Measurements from ENCODE around the gene C2orf66. TPM values are rescaled to one million over a fixed set of nuclear protein-coding genes. Genes with fewer than 3 reads are reported as not detected.

The C2orf66 gene
- not detected for total RNA-seq

DNA sequence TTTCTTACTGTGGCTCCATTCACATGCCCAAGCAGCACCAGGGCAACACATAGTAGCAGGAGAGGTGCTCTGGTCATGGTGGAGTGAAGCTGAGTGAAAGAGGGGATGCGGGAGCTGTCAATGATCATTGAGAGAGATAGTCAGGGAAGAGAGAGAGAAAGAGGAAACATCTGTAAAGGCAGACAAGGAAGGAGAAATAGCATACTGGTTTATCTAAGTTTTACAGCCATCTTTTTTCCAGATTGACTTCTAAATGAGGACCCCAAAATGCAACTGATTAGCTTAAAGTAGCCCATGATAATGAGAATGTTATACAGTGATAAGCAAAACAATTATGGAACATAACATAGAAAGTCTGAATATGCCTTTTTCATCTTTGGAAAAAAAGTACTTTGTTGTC is at the start of gene C2orf66:
C2orf66 (minus strand) TSS at position 96 of the 400 bp plus-strand sequence; CDS start at position 77, 19 bp downstream.
- no peak within 1 kb of the TSS for H3K4me3 ChIP-seq
- no peaks in the 10 kb centered on the region for H3K4me1 ChIP-seq
- in situ Hi-C loops (cut with MboI; ENCODE audit: low pct_ligation_motif_present in 1 of 4, low pct_unique_long_range_greater_than_20kb in 1 of 4, low sequenced_read_pairs in 3 of 4), result no loop called here
- 71 to 93% methylated on average over 1 of the region's 1 CpG for WGBS, 2 donors (ENCODE audit: low coverage in 1 of 2)
- TF ChIP-seq POLR2AphosphoS5 (IDR thresholded peaks at IDR 0.05) (no peak), EP300 (IDR thresholded peaks at IDR 0.05; ENCODE audit: low read depth) (no peak), POLR2A (IDR thresholded peaks at IDR 0.05) (no peak)
- TF ChIP-seq, protein P1, sequence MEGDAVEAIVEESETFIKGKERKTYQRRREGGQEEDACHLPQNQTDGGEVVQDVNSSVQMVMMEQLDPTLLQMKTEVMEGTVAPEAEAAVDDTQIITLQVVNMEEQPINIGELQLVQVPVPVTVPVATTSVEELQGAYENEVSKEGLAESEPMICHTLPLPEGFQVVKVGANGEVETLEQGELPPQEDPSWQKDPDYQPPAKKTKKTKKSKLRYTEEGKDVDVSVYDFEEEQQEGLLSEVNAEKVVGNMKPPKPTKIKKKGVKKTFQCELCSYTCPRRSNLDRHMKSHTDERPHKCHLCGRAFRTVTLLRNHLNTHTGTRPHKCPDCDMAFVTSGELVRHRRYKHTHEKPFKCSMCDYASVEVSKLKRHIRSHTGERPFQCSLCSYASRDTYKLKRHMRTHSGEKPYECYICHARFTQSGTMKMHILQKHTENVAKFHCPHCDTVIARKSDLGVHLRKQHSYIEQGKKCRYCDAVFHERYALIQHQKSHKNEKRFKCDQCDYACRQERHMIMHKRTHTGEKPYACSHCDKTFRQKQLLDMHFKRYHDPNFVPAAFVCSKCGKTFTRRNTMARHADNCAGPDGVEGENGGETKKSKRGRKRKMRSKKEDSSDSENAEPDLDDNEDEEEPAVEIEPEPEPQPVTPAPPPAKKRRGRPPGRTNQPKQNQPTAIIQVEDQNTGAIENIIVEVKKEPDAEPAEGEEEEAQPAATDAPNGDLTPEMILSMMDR (IDR thresholded peaks at IDR 0.05), result no peak
- no peak for DNase-seq
- H3K27ac ChIP-seq, result no peak within 1 kb of the TSS
- H3K9me3 ChIP-seq, result peaks cover 0 to 5% of the 10 kb centered on the region in 2 donors
- H3K27me3 ChIP-seq, result no peaks in the 10 kb centered on the region
- intact Hi-C loops (cut with DNase I; ENCODE audit: low total_unique reads), result no loop called here
- no peaks in the 10 kb centered on the region for H3K36me3 ChIP-seq

DNA sequence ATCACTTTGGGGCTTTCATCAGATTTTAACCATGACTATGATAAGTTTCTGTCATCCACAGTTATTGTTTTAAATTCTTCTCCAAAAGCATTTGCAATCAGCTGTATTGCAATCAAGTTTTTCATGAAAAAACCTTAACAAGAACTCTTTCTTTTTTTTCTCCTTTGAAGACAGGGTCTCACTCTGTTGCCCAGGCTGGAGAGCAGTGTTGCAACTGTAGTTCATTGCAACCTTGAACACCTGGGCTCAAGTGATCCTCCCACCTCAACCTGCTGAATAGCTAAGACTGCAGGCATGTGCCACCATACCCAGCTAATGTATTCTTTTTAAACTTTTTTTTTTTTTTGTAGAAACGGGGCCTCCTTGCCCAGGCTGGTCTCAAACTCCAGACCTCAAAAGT is 45.5 kb upstream of the C2orf66 start:
- Histone ChIP-seq H3K4me3 (no peak overlapping the region), H3K27ac (no peak overlapping the region), H3K36me3 (peaks cover 0 to 16% (median 0%) of the 10 kb centered on the region in 4 donors), H3K4me1 (peaks cover 0 to 23% (median 0%) of the 10 kb centered on the region in 4 donors), H3K9me3 (peaks cover 0 to 5% of the 10 kb centered on the region in 2 donors), H3K27me3 (no peaks in the 10 kb centered on the region)
- no peak for DNase-seq
- WGBS, 2 donors (ENCODE audit: low coverage in 1 of 2), result 82 to 100% methylated on average over 1 of the region's 1 CpG
- in situ Hi-C loops (cut with MboI; ENCODE audit: low pct_ligation_motif_present in 1 of 4, low pct_unique_long_range_greater_than_20kb in 1 of 4, low sequenced_read_pairs in 3 of 4) (no loop called here), intact Hi-C loops (cut with DNase I; ENCODE audit: low total_unique reads) (no loop called here)
- TF ChIP-seq POLR2A (IDR thresholded peaks at IDR 0.05) (no peak), POLR2AphosphoS5 (IDR thresholded peaks at IDR 0.05) (no peak), EP300 (IDR thresholded peaks at IDR 0.05; ENCODE audit: low read depth) (no peak)
- TF ChIP-seq, protein P1 (IDR thresholded peaks at IDR 0.05), result no peak

DNA sequence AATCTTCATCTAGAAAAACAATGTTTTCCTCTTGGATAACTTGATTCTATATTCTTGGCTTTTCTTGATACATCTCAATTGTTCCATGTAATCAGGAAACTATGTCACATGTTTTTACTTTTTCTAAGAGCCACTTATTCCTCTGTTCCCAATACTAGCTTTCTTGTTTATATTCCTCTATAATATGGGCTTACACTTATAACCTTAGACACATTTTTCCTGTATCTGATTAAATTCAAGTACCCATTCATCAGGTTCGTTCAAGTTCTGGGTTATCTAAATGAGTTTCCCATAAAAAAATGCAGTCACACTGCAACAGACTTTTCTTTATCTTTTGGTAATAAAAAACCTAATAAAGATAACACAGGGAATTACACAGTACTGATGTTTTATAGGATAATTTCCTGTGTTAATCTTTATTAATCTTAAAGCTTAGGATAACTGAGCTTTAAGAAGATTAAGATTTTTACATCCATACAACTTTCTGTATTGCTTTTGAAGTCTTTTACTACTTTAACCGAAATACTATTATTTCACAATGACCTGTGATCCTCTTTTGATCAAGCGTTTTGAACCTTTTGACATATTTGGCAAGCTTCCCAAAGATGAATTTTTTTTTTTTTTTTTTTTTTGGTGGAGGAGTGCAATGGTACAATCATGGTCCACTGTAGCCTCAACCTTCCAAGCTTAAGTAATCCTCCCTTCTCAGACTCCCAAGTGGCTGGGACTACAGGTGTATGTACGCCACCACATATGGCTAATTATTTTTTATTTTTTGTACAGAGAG is 44.3 kb upstream of the C2orf66 start:
- no peak for DNase-seq
- H3K27ac ChIP-seq, result peak overlapping the region in 3 of 4 donors; percentile 2 to 38 (median 34)
- no peaks in the 10 kb centered on the region for H3K9me3 ChIP-seq
- no peaks in the 10 kb centered on the region for H3K27me3 ChIP-seq
- in situ Hi-C loops (cut with MboI; ENCODE audit: low pct_ligation_motif_present in 1 of 4, low pct_unique_long_range_greater_than_20kb in 1 of 4, low sequenced_read_pairs in 3 of 4) (no loop called here), intact Hi-C loops (cut with DNase I; ENCODE audit: low total_unique reads) (no loop called here)
- no peak overlapping the region for H3K4me3 ChIP-seq
- H3K36me3 ChIP-seq, result peaks cover 0 to 5% (median 0%) of the 10 kb centered on the region in 4 donors
- peaks cover 0 to 23% (median 0%) of the 10 kb centered on the region in 4 donors for H3K4me1 ChIP-seq
- 44 to 49% methylated on average over 4 of the region's 4 CpGs for WGBS, 2 donors (ENCODE audit: low coverage in 1 of 2)
- no peak for TF ChIP-seq POLR2AphosphoS5 (IDR thresholded peaks at IDR 0.05)
- TF ChIP-seq, protein P1 (IDR thresholded peaks at IDR 0.05), result no peak
- no peak for TF ChIP-seq POLR2A (IDR thresholded peaks at IDR 0.05)
- TF ChIP-seq EP300 (IDR thresholded peaks at IDR 0.05; ENCODE audit: low read depth), result no peak

DNA sequence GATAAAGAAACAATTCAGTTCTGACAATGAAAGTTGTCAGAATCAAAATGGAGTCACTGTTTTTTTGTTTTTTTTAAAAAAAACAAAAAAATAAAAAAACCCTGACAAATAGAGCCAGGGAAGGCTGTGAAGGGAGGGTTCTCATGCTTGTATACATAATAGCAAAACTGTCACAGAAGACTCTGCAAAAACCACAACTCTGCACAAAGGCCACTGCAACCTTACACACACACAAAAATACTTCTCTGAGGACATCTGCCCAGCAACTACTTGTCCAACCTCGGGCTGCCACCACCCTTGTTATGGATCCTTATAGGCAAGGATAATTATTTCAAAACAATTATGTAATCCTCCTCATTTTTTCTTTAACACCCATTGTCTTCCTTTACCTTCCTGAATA is 41.9 kb upstream of the C2orf66 start:
- no peak overlapping the region for H3K27ac ChIP-seq
- DNase-seq, result no peak
- H3K4me1 ChIP-seq, result peaks cover 0 to 23% (median 0%) of the 10 kb centered on the region in 4 donors
- intact Hi-C loops (cut with DNase I; ENCODE audit: low total_unique reads) (no loop called here), in situ Hi-C loops (cut with MboI; ENCODE audit: low pct_ligation_motif_present in 1 of 4, low pct_unique_long_range_greater_than_20kb in 1 of 4, low sequenced_read_pairs in 3 of 4) (no loop called here)
- H3K27me3 ChIP-seq, result no peaks in the 10 kb centered on the region
- whole genome bisulfite sequencing, 2 donors (ENCODE audit: low coverage in 1 of 2), result 13 to 43% methylated on average over 1 of the region's 1 CpG
- H3K36me3 ChIP-seq, result peaks cover 0 to 11% (median under 1%) of the 10 kb centered on the region in 4 donors
- TF ChIP-seq EP300 (IDR thresholded peaks at IDR 0.05; ENCODE audit: low read depth), result no peak
- TF ChIP-seq POLR2A (IDR thresholded peaks at IDR 0.05), result no peak
- TF ChIP-seq POLR2AphosphoS5 (IDR thresholded peaks at IDR 0.05), result no peak
- TF ChIP-seq, protein P1 (IDR thresholded peaks at IDR 0.05), result no peak
- no peak overlapping the region for H3K4me3 ChIP-seq
- H3K9me3 ChIP-seq, result no peaks in the 10 kb centered on the region
